GM23338 (cell line): ENCODE results near the gene SSMEM1.

Source experiments
- CREB1 ChIP-seq: fragments of 250-450 bp; sonication (Bioruptor Pico); IDR thresholded peaks from 2 replicates; pipeline ENCODE4 v1.5.0; 2020; ENCODE audit warnings: low read depth, mild to moderate bottlenecking, moderate library complexity
- CTCF ChIP-seq, 2 experiments: fragments of 200-600 bp in 1 of 2; sonication (generic) in 1 of 2; conservative IDR thresholded peaks; 2 replicates each; pipeline versions ENCODE4 v1.5.1 to v1.6.1; 2016 to 2017; ENCODE audit warnings: antibody characterized with exemption in 2 of 2, low read depth in 2 of 2, mild to moderate bottlenecking in 2 of 2, moderate library complexity in 1 of 2
- ETS1 ChIP-seq: IDR thresholded peaks from 2 replicates; pipeline ENCODE4 v1.6.1; 2016; ENCODE audit warnings: antibody characterized with exemption
- EZH2 ChIP-seq: fragments of 200-600 bp; sonication (generic); IDR thresholded peaks from one replicate; pipeline ENCODE4 v1.8.0; 2017; ENCODE audit warnings: antibody characterized with exemption, mild to moderate bottlenecking, low read depth; ENCODE audit not compliant: unreplicated experiment
- EZH2phosphoT487 ChIP-seq: fragments of 200-600 bp; sonication (generic); IDR thresholded peaks from one replicate; pipeline ENCODE4 v1.8.1; 2018; ENCODE audit warnings: antibody characterized with exemption; ENCODE audit not compliant: unreplicated experiment
- JUNB ChIP-seq: IDR thresholded peaks from one replicate; pipeline ENCODE4 v1.6.1; 2016; ENCODE audit warnings: antibody characterized with exemption; ENCODE audit not compliant: unreplicated experiment
- POLR2AphosphoS5 ChIP-seq: IDR thresholded peaks from 2 replicates; pipeline ENCODE4 v1.6.1; 2016; ENCODE audit warnings: antibody characterized with exemption, low read depth
- ZNF114 ChIP-seq: fragments of 250-450 bp; sonication (Bioruptor Pico); IDR thresholded peaks from 2 replicates; pipeline ENCODE4 v1.5.0; 2020; ENCODE audit warnings: mild to moderate bottlenecking, moderate library complexity
- TF ChIP-seq, protein P1 (sequence below): IDR thresholded peaks from one replicate; pipeline ENCODE4 v1.6.1; 2018; ENCODE audit warnings: antibody characterized with exemption; ENCODE audit not compliant: unreplicated experiment

- TF ChIP-seq CTCF (conservative IDR thresholded peaks at IDR 0.05; ENCODE audit: low read depth in 2 of 2) (no peak), EZH2phosphoT487 (no peak), ETS1 (no peak), POLR2AphosphoS5 (no peak), CREB1 (CRISPR knock-in tag) (no peak), JUNB (no peak), ZNF114 (no peak), EZH2 (no peak)
- TF ChIP-seq, protein P1, sequence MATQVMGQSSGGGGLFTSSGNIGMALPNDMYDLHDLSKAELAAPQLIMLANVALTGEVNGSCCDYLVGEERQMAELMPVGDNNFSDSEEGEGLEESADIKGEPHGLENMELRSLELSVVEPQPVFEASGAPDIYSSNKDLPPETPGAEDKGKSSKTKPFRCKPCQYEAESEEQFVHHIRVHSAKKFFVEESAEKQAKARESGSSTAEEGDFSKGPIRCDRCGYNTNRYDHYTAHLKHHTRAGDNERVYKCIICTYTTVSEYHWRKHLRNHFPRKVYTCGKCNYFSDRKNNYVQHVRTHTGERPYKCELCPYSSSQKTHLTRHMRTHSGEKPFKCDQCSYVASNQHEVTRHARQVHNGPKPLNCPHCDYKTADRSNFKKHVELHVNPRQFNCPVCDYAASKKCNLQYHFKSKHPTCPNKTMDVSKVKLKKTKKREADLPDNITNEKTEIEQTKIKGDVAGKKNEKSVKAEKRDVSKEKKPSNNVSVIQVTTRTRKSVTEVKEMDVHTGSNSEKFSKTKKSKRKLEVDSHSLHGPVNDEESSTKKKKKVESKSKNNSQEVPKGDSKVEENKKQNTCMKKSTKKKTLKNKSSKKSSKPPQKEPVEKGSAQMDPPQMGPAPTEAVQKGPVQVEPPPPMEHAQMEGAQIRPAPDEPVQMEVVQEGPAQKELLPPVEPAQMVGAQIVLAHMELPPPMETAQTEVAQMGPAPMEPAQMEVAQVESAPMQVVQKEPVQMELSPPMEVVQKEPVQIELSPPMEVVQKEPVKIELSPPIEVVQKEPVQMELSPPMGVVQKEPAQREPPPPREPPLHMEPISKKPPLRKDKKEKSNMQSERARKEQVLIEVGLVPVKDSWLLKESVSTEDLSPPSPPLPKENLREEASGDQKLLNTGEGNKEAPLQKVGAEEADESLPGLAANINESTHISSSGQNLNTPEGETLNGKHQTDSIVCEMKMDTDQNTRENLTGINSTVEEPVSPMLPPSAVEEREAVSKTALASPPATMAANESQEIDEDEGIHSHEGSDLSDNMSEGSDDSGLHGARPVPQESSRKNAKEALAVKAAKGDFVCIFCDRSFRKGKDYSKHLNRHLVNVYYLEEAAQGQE = no peak
Observed at GRCh38 chr7:130228840-130229502, 21.3 kb downstream of the SSMEM1 start.
